OCI-LY3 (cell line): Measurements from ENCODE around the gene SPI1.

ENCODE experiments used
- CTCF ChIP-seq: fragments of 200-600, 300-600 bp; sonication (generic); IDR thresholded peaks from 2 replicates; pipeline ENCODE4 v1.5.1; 2014; ENCODE audit warnings: antibody characterized with exemption, low read length, low read depth
- EZH2phosphoT487 ChIP-seq: fragments of 200-600 bp; shearing (Covaris generic); IDR thresholded peaks from 2 replicates; pipeline ENCODE4 v1.6.1; 2018; ENCODE audit warnings: antibody characterized with exemption, mixed run types, low read depth

GRCh38 chr11:47417712-47418111, 39.4 kb upstream of the SPI1 start:
- TF ChIP-seq CTCF, result no peak
- no peak for TF ChIP-seq EZH2phosphoT487
